ENCODE results near the gene MBD3L2B. TPM values are rescaled to one million over a fixed set of nuclear protein-coding genes. Genes with fewer than 3 reads are reported as not detected.

The MBD3L2B gene
- total RNA-seq = not detected in 2 replicates

GRCh38 chr19:7021331-7021730 is at the start of gene MBD3L2B:
Gene MBD3L2B (minus strand): TSS chr19:7021431. CDS start chr19:7021397, 34 bp downstream.

DNA sequence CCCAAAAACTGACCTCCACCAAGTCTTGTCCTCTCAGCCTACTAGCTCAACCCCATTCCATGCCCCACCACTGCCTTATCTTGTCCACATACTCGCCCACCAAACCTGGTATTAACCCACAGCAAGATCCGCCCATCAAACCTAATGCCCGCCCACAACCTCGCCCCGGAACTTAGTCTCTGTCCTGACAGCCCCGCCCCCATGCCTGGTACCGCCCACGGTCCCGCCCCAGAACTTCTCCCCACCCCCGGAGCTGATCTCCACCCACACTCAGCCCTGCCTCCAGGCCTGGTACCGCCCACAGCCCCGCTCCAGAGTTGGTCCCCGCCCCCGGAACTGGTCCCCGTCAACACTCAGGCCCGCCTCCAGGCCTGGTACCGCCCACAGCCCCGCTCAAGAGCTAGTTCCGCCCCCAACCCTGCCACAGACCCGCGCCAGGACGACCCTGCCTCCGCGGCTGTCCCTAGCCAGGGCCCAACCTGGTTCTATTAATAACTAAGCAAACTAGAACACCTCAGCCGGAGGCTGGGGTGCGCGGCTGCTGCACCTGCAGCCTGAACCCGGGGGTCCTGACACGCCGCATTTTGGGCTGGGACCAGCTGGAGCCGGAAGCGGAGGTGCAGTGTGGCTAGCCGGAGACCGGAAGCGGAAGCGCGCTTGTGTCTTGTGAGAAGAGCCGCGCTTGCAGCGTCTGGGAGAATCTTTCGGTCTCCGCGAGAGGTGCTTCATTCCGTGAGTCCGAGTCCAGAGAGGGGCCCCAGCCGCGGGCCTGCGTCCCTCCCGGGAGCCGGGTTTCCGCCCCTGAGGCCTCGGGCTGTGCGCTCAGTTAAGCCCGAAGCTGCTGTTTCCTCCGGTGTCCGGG is 48.0 kb upstream of the MBD3L2B start, which contains the start of gene ZNF557:
ZNF557 (plus strand) TSS at position 662 of the 862 bp plus-strand sequence. CDS start 5,372 bp downstream, outside the sequence.

DNA sequence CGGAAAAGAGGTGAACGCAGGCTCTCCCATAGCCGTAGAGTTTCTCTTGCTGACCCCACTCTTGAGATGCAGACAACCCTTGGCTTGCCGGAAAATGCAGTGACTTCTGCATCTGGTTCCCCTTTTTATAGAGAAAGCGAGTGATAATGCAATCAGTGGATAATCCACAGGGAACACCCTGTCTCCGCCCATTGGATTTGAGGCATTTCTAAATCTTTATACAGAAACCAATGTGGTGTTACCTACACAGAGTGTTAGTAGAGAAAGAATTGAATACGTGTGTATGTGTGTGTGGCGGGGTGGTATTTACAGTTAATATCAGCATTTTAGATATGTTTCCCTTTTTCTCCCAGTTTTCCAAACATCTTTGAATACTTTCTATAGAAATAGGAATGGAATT is 37.3 kb upstream of the MBD3L2B start, which contains the start of gene MBD3L3:
MBD3L3 (minus strand) TSS at position 101 of the 400 bp plus-strand sequence; CDS start at position 30, 71 bp downstream.

GRCh38 chr19:7049021-7049420 is 27.8 kb upstream of the MBD3L2B start, which contains the start of gene MBD3L2:
Gene MBD3L2 (plus strand): TSS chr19:7049321. CDS start chr19:7049374, 53 bp downstream.

DNA sequence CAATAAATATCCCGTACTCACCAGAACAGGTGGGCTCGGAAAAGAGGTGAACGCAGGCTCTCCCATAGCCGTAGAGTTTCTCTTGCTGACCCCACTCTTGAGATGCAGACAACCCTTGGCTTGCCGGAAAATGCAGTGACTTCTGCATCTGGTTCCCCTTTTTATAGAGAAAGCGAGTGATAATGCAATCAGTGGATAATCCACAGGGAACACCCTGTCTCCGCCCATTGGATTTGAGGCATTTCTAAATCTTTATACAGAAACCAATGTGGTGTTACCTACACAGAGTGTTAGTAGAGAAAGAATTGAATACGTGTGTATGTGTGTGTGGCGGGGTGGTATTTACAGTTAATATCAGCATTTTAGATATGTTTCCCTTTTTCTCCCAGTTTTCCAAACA is 18.8 kb upstream of the MBD3L2B start, which contains the start of gene MBD3L4:
MBD3L4 (minus strand) TSS at position 101 of the 400 bp plus-strand sequence; CDS start at position 66, 35 bp downstream.

GRCh38 chr19:7030278-7030677 is 9.0 kb upstream of the MBD3L2B start, which contains the start of gene MBD3L5:
Gene MBD3L5 (plus strand): TSS chr19:7030578. CDS start chr19:7030612, 34 bp downstream.

Other genes starting within 250 kb of the MBD3L2B start
- gene VAV1, start 248.7 kb downstream of the MBD3L2B start, total RNA-seq = under 0.01 TPM in 1 of 2 replicates, not detected in the other
- gene ADGRE1, start 133.9 kb downstream of the MBD3L2B start, total RNA-seq = not detected in 2 replicates
- not detected in 2 replicates for gene MBD3L5, start 9.1 kb upstream of the MBD3L2B start, total RNA-seq
- not detected in 2 replicates for gene MBD3L4, start 18.7 kb upstream of the MBD3L2B start, total RNA-seq
- not detected in 2 replicates for gene MBD3L2, start 27.9 kb upstream of the MBD3L2B start, total RNA-seq
- gene MBD3L3, start 37.2 kb upstream of the MBD3L2B start, total RNA-seq = not detected in 2 replicates
- gene ZNF557, start 48.3 kb upstream of the MBD3L2B start, total RNA-seq = 19.1 and 19.2 TPM in 2 replicates